H1 (cell line): Measurements from ENCODE around the gene LOX. TPM values are rescaled to one million over a fixed set of nuclear protein-coding genes. Genes with fewer than 3 reads are reported as not detected.

Experiments used
- CTCF ChIP-seq, 3 experiments: IDR thresholded peaks; 1 replicate in 2 of 3; 2 replicates in 1 of 3; pipeline versions ENCODE4 v1.5.1 to v1.6.1; 2011; ENCODE audit warnings: low read length in 3 of 3, mild to moderate bottlenecking in 3 of 3, inconsistent platforms in 2 of 3, low read depth in 1 of 3, moderate library complexity in 1 of 3; ENCODE audit not compliant: insufficient read depth in 1 of 3; ENCODE audit errors: control extremely low read depth in 1 of 3
- TBP ChIP-seq: IDR thresholded peaks from 2 replicates; pipeline ENCODE4 v1.6.1; 2011; ENCODE audit warnings: low read depth, low read length, improper control_type of control experiment
- polyA plus RNA-seq, 7 experiments: library from polyadenylated mRNA; depleted of rRNA in 3 of 7; stranded (reverse) in 5 of 7; unstranded in 2 of 7; fragments of >200 nt in 5 of 7; fragments of 200-250 nt in 2 of 7; gene quantifications; 1 replicate in 5 of 7; 2 replicates in 1 of 7; 4 replicates in 1 of 7; pipeline versions ENCODE4 v1.2.1 to v1.2.3, GENCODE V29; 2011 to 2013; ENCODE audit warnings: missing spikeins in 2 of 7, mixed read lengths in 2 of 7
- total RNA-seq: library from RNA; stranded (reverse); fragmentation: NEBNext Ultra II Directional; extraction: Animal tissue kit (Norgen Biotek cat#: 25700); gene quantifications from 2 replicates; pipeline ENCODE4 v1.2.1, GENCODE V29; 2021

LOX gene
- total and polyA plus RNA-seq, 2 of the 8 experiments (the other 6 are each of a cell fraction or from before 2014, with no cell fraction given) = 1.1 to 2.2 TPM

GRCh38 chr5:122114501-122114900 lies 36.4 kb upstream of the LOX start (continued):
- no peak for TF ChIP-seq CTCF (IDR thresholded peaks at IDR 0.05; ENCODE audit: control extremely low read depth in 1 of 3, insufficient read depth in 1 of 3, low read depth in 1 of 3, low read length in 3 of 3)
- TF ChIP-seq TBP = no peak
